Spleen (tissue), 7 donors: ENCODE measurements around the gene BUB1B.

Source experiments
- CTCF ChIP-seq, 11 experiments: fragments of 200-600 bp in 7 of 11; fragments of 450-650 bp in 4 of 11; sonication (generic) in 4 of 11; IDR thresholded peaks in 8 of 11; conservative IDR thresholded peaks in 3 of 11; 1 replicate in 7 of 11; 2 replicates in 4 of 11; pipeline versions ENCODE4 v1.4.0 to v1.8.0; 2016 to 2021; ENCODE audit warnings: antibody characterized with exemption in 11 of 11, inconsistent platforms in 4 of 11, mild to moderate bottlenecking in 1 of 11
- POLR2AphosphoS5 ChIP-seq, 3 donors: sonication (generic); formaldehyde crosslinking; IDR thresholded peaks; one replicate each; pipeline ENCODE4 v1.5.1; 2017; ENCODE audit warnings: antibody characterized with exemption in 3 of 3
- donor health status: DM: no; HTN: no; CAD: no; lungs with moderate emphysema.
- donor health status: DM: no; HTN: no; CAD: no.
- donor health status: DM: no; HTN: no; CAD: no.

- TF ChIP-seq CTCF (IDR thresholded peaks at IDR 0.05 in 8 of 11, conservative IDR thresholded peaks at IDR 0.05 in 3 of 11) (no peak), POLR2AphosphoS5 (IDR thresholded peaks at IDR 0.05) (no peak)
These were observed 98.2 kb downstream of the BUB1B start for GRCh38 chr15:40259021-40259420.
